CD14-positive monocyte (primary cell): ENCODE data around the gene GRID1. TPM values are rescaled to one million over a fixed set of nuclear protein-coding genes. Genes with fewer than 3 reads are reported as not detected.

Source experiments
- DNase-seq, 3 donors: peaks; one replicate each; pipeline ENCODE4 v3.0.0-alpha.2; 2011 to 2022
- H2AFZ ChIP-seq: 2 replicates; pipeline ENCODE4 v1.6.0; 2012; ENCODE audit warnings: mild to moderate bottlenecking, low read depth, low read length, inconsistent platforms; ENCODE audit not compliant: insufficient read depth, poor library complexity, severe bottlenecking
- H3K27ac ChIP-seq, 2 donors: 1 replicate in 1 of 2; 2 replicates in 1 of 2; pipeline ENCODE4 v1.5.1; 2012 to 2013; ENCODE audit warnings: low read length in 2 of 2, control low read depth in 1 of 2, inconsistent platforms in 1 of 2, low read depth in 1 of 2, mild to moderate bottlenecking in 1 of 2
- H3K27me3 ChIP-seq, 2 donors: one replicate each; pipeline versions ENCODE4 v1.6.0 to v1.6.1; 2011 to 2013; ENCODE audit warnings: low read length in 2 of 2; ENCODE audit not compliant: control insufficient read depth in 2 of 2, insufficient read depth in 2 of 2
- H3K36me3 ChIP-seq, 2 donors: replicated peaks in 1 of 2; 1 replicate in 1 of 2; 2 replicates in 1 of 2; pipeline versions ENCODE4 v1.5.1 to v1.6.1; 2012 to 2013; ENCODE audit warnings: low read length in 2 of 2, control low read depth in 1 of 2, inconsistent platforms in 1 of 2, mild to moderate bottlenecking in 1 of 2; ENCODE audit not compliant: insufficient read depth in 2 of 2, control insufficient read depth in 1 of 2
- H3K4me1 ChIP-seq, 2 donors: 1 replicate in 1 of 2; 2 replicates in 1 of 2; pipeline versions ENCODE4 v1.5.1 to v1.6.1; 2012 to 2013; ENCODE audit warnings: low read length in 2 of 2, control low read depth in 1 of 2, inconsistent platforms in 1 of 2, mild to moderate bottlenecking in 1 of 2, moderate library complexity in 1 of 2; ENCODE audit not compliant: insufficient read depth in 2 of 2, control insufficient read depth in 1 of 2
- H3K4me2 ChIP-seq: replicated peaks from 2 replicates; pipeline ENCODE3; 2012; ENCODE audit warnings: low read length, moderate library complexity, mild to moderate bottlenecking; ENCODE audit not compliant: poor library complexity, severe bottlenecking; ENCODE audit errors: extremely low read depth
- H3K4me3 ChIP-seq, 3 experiments: fragments of 200-600 bp in 1 of 3; sonication (generic) in 1 of 3; replicated peaks in 1 of 3; 1 replicate in 2 of 3; 2 replicates in 1 of 3; pipeline ENCODE4 v1.5.1; 2011 to 2013; ENCODE audit warnings: low read length in 3 of 3, mild to moderate bottlenecking in 3 of 3, control low read depth in 2 of 3, low read depth in 2 of 3, inconsistent platforms in 1 of 3, moderate library complexity in 1 of 3
- H3K79me2 ChIP-seq: 2 replicates; pipeline ENCODE4 v1.6.0; 2012; ENCODE audit warnings: mild to moderate bottlenecking, control low read depth, inconsistent platforms, low read length, moderate library complexity; ENCODE audit not compliant: insufficient read depth
- H3K9ac ChIP-seq: 2 replicates; pipeline ENCODE4 v1.6.0; 2017; ENCODE audit warnings: low read length, mild to moderate bottlenecking; ENCODE audit not compliant: insufficient read depth, poor library complexity, severe bottlenecking
- H3K9me3 ChIP-seq, 2 donors: replicated peaks in 1 of 2; 1 replicate in 1 of 2; 2 replicates in 1 of 2; pipeline versions ENCODE4 v1.5.1 to v1.6.1; 2012 to 2013; ENCODE audit warnings: low read length in 2 of 2, control low read depth in 1 of 2; ENCODE audit not compliant: control insufficient read depth in 1 of 2, insufficient read depth in 1 of 2
- H4K20me1 ChIP-seq: 2 replicates; pipeline ENCODE4 v1.6.0; 2012; ENCODE audit warnings: mild to moderate bottlenecking, low read length, control low read depth, moderate library complexity; ENCODE audit not compliant: insufficient read depth
- H3K27ac Mint-ChIP-seq, 7 donors: one replicate each; pipeline ENCODE4 v1.8.0; 2020; ENCODE audit warnings: mild to moderate bottlenecking in 7 of 7, mixed read lengths in 7 of 7, moderate library complexity in 6 of 7, inconsistent platforms in 2 of 7
- H3K27me3 Mint-ChIP-seq, 3 donors: one replicate each; pipeline ENCODE4 v1.8.0; 2021 to 2022; ENCODE audit warnings: low read depth in 3 of 3, mild to moderate bottlenecking in 3 of 3, mixed read lengths in 3 of 3, moderate library complexity in 3 of 3, inconsistent platforms in 1 of 3
- H3K36me3 Mint-ChIP-seq, 2 donors: one replicate each; pipeline ENCODE4 v1.8.0; 2020; ENCODE audit warnings: mixed read lengths in 2 of 2, inconsistent platforms in 1 of 2, mild to moderate bottlenecking in 1 of 2
- H3K4me1 Mint-ChIP-seq: one replicate; pipeline ENCODE4 v1.8.0; 2020; ENCODE audit warnings: mild to moderate bottlenecking, mixed read lengths
- H3K4me3 Mint-ChIP-seq, 2 donors: one replicate each; pipeline ENCODE4 v1.8.0; 2020; ENCODE audit warnings: mild to moderate bottlenecking in 2 of 2, mixed read lengths in 2 of 2, moderate library complexity in 1 of 2
- H3K9me3 Mint-ChIP-seq, 7 donors: one replicate each; pipeline ENCODE4 v1.8.0; 2020 to 2022; ENCODE audit warnings: mixed read lengths in 7 of 7, mild to moderate bottlenecking in 6 of 7, moderate library complexity in 6 of 7, inconsistent platforms in 2 of 7
- WGBS: methylation state at CpG from one replicate; pipeline ENCODE4 v1.1.5; 2013; ENCODE audit warnings: missing lambda C conversion rate; ENCODE audit not compliant: insufficient coverage; 5-methylcytosine and 5-hydroxymethylcytosine counted together
- intact Hi-C, 2 donors: fragments of 100-400 bp; cut with micrococcal nuclease; formaldehyde crosslinking; loops; one replicate each; pipeline versions ENCODE4 v1.15.0 to v1.15.1; 2023
- polyA plus RNA-seq, 3 donors: library from polyadenylated mRNA; depleted of rRNA in 1 of 3; unstranded in 2 of 3; stranded (reverse) in 1 of 3; fragments of 300-500 nt in 2 of 3; fragments of >200 nt in 1 of 3; fragmentation: Illumina TruSeq in 2 of 3; gene quantifications; 1 replicate in 2 of 3; 2 replicates in 1 of 3; pipeline ENCODE4 v1.2.3, GENCODE V29; 2012 to 2021
- TF ChIP-seq, protein P1 (sequence below): fragments of 200-600 bp; IDR thresholded peaks from one replicate; pipeline ENCODE4 v1.8.0; 2022; ENCODE audit warnings: antibody characterized with exemption, mild to moderate bottlenecking

GRID1 gene
- polyA plus RNA-seq, 3 donors, result not detected

DNA sequence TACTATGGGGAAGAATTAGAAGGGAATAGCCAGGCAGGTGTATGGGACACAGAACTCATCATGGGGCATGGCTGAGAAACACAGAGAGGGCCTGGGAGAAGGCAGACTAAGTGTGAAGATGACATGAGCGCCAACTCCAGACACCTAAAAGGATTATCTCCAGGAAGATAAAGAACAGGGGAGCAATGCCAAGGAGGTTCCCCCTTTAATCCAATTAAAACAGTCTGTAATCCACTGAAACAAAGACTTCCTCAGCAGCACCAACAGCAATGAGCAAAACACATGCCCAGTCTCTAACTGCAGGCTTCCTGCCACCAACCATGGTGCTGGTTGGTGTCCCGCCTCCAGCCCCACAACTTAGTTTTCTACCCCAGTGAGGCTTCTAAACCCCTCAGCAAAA, 108.9 kb downstream of the GRID1 start:
- Histone ChIP-seq H3K27me3 (peaks cover 0 to 16% of the 10 kb centered on the region in 2 donors), H4K20me1 (no peaks in the 10 kb centered on the region), H3K36me3 (no peaks in the 10 kb centered on the region), H3K4me2 (no peak overlapping the region), H3K9me3 (no peaks in the 10 kb centered on the region), H3K4me3 (no peak overlapping the region), H3K4me1 (peaks cover 0 to 5% of the 10 kb centered on the region in 2 donors), H3K9ac (no peak overlapping the region), H2AFZ (no peak overlapping the region), H3K27ac (no peak overlapping the region), H3K79me2 (no peaks in the 10 kb centered on the region)
- Mint-ChIP-seq H3K27me3 (peaks cover 9 to 22% (median 20%) of the 10 kb centered on the region in 3 donors), H3K27ac (peak overlapping the region in 1 of 7 donors; percentile 4), H3K4me3 (no peak overlapping the region), H3K4me1 (peaks cover 2% of the 10 kb centered on the region), H3K9me3 (peaks cover 0 to 2% (median 0%) of the 10 kb centered on the region in 7 donors), H3K36me3 (no peaks in the 10 kb centered on the region)
- intact Hi-C loops, result no loop called here
- WGBS, result no CpG with 5 or more reads among the region's 2 CpGs
- TF ChIP-seq, protein P1, sequence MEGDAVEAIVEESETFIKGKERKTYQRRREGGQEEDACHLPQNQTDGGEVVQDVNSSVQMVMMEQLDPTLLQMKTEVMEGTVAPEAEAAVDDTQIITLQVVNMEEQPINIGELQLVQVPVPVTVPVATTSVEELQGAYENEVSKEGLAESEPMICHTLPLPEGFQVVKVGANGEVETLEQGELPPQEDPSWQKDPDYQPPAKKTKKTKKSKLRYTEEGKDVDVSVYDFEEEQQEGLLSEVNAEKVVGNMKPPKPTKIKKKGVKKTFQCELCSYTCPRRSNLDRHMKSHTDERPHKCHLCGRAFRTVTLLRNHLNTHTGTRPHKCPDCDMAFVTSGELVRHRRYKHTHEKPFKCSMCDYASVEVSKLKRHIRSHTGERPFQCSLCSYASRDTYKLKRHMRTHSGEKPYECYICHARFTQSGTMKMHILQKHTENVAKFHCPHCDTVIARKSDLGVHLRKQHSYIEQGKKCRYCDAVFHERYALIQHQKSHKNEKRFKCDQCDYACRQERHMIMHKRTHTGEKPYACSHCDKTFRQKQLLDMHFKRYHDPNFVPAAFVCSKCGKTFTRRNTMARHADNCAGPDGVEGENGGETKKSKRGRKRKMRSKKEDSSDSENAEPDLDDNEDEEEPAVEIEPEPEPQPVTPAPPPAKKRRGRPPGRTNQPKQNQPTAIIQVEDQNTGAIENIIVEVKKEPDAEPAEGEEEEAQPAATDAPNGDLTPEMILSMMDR, result no peak
- no peak for DNase-seq

DNA sequence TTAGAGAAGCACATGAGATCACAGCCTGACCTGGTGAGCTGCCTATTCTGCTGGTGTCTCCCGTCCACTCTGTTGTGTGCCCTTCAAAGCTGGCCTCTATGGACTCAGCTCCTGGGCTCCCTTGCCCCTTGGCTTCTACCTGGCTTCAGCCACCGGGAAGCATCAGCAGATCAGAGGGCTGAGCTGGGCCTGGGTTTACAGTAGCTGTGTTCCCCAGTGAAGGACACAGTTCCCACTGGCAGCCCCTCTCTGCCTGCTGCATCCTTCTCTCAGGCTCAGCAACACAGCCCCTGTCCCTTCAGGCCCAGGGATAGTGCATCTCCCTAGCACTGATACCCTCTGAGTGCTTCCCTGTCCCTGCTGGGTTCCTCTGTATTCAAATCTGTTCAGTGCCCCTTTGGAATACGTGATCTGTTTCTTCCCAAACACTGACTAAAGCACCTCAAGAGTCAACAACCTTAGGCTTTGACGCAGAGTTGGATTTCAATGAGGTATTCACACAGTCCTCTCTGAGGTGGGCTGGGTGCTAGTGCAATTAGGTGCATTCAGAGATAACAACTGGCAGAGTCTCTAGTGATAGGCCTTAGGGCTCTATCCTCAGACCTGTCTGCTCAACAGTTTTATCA, 109.8 kb downstream of the GRID1 start:
- DNase-seq, result no peak
- TF ChIP-seq, protein P1, result no peak
- WGBS, result 100% methylated on average over 3 of the region's 4 CpGs
- Histone ChIP-seq H2AFZ (no peak overlapping the region), H3K9me3 (no peaks in the 10 kb centered on the region), H3K4me1 (peaks cover 0 to 5% of the 10 kb centered on the region in 2 donors), H3K27me3 (peaks cover 0 to 8% of the 10 kb centered on the region in 2 donors), H3K27ac (no peak overlapping the region), H3K4me2 (no peak overlapping the region), H3K4me3 (no peak overlapping the region), H4K20me1 (no peaks in the 10 kb centered on the region), H3K79me2 (no peaks in the 10 kb centered on the region), H3K36me3 (no peaks in the 10 kb centered on the region), H3K9ac (no peak overlapping the region)
- intact Hi-C loops, result no loop called here
- H3K27ac Mint-ChIP-seq, result no peak overlapping the region
- H3K9me3 Mint-ChIP-seq, result peaks cover 0 to 2% (median 0%) of the 10 kb centered on the region in 7 donors
- no peaks in the 10 kb centered on the region for H3K36me3 Mint-ChIP-seq
- peaks cover 2% of the 10 kb centered on the region for H3K4me1 Mint-ChIP-seq
- peaks cover 4 to 14% (median 13%) of the 10 kb centered on the region in 3 donors for H3K27me3 Mint-ChIP-seq
- H3K4me3 Mint-ChIP-seq, result no peak overlapping the region
